A549 (cell line): Measurements from ENCODE around the gene CELF5. TPM values are rescaled to one million over a fixed set of nuclear protein-coding genes. Genes with fewer than 3 reads are reported as not detected.
A peak's percentile ranks its signal among the peaks of the same experiment; 100 is the strongest.
"Not testable (repeated sequence)": the region's sequence is repeated elsewhere in the genome, so short reads cannot be mapped to it uniquely, and the experiment has no call there.

Source experiments
- ATAC-seq, 2 experiments: fragments of 200-7000 bp in 1 of 2; fragments of >200 bp in 1 of 2; cut with Nextera tagmentation in 1 of 2; cut with Tn5 transposase in 1 of 2; 3 replicates each; pipeline versions ENCODE4 v1.8.0 to v1.9.1; 2018 to 2020; ENCODE audit warnings: mild to moderate bottlenecking in 1 of 2, moderate library complexity in 1 of 2
- CTCF ChIA-PET: fragments of 300-600 bp; sonication (Branson Sonifier 250); formaldehyde crosslinking; extraction: SDS; loops from one replicate; lab custom pipeline; 2021; ENCODE audit warnings: antibody characterized with exemption, inconsistent platforms; lab: Yijun Ruan, JAX
- POLR2A ChIA-PET: fragments of 350-600 bp; formaldehyde crosslinking; extraction: SDS; loops from one replicate; lab custom pipeline; 2021; ENCODE audit warnings: antibody characterized with exemption, inconsistent platforms; lab: Yijun Ruan, JAX
- DNase-seq, 2 experiments: peaks; one replicate each; pipeline versions ENCODE4 v3.0.0 to v3.0.0-alpha.2; 2011 to 2016; ENCODE audit warnings: low read depth in 1 of 2, low spot score in 1 of 2
- FAIRE-seq: peaks from 2 replicates; lab custom pipeline; 2011; peaks lifted over from hg19 to GRCh38; lab: Jason Lieb, UNC
- H3K27ac ChIP-seq, 2 experiments: fragments of >200 bp; sonication (Bioruptor Twin); formaldehyde crosslinking; 3 replicates each; pipeline ENCODE4 v1.5.1; 2016 to 2017
- H3K4me1 ChIP-seq: fragments of >200 bp; sonication (Bioruptor Twin); formaldehyde crosslinking; 3 replicates; pipeline ENCODE4 v1.6.1; 2016
- H3K4me2 ChIP-seq: fragments of >200 bp; sonication (Bioruptor Twin); formaldehyde crosslinking; 3 replicates; pipeline ENCODE4 v1.6.1; 2016
- H3K4me3 ChIP-seq: fragments of >200 bp; sonication (Bioruptor Twin); formaldehyde crosslinking; 3 replicates; pipeline ENCODE4 v1.5.1; 2016
- H3K9me3 ChIP-seq: fragments of >200 bp; sonication (Bioruptor Twin); formaldehyde crosslinking; 3 replicates; pipeline ENCODE4 v1.6.1; 2016
- ATOH8 ChIP-seq: fragments of 250-450 bp; sonication (Bioruptor Pico); IDR thresholded peaks from 2 replicates; pipeline ENCODE4 v1.5.0; 2020; ENCODE audit warnings: low read depth, mild to moderate bottlenecking, moderate library complexity
- BHLHE40 ChIP-seq: IDR thresholded peaks from 2 replicates; pipeline ENCODE4 v1.6.1; 2012; ENCODE audit warnings: low read depth, low read length, inconsistent platforms
- CBX2 ChIP-seq: fragments of 200-600 bp; sonication (generic); IDR thresholded peaks from 2 replicates; pipeline ENCODE4 v1.6.1; 2016; ENCODE audit warnings: low read depth, mild to moderate bottlenecking, borderline replicate concordance
- CEBPB ChIP-seq, 2 experiments: fragments of >200 bp in 1 of 2; sonication (Bioruptor Twin) in 1 of 2; formaldehyde crosslinking in 1 of 2; IDR thresholded peaks; 2 replicates each; pipeline ENCODE4 v1.6.1; 2012 to 2016
- EHMT2 ChIP-seq: fragments of 200-600 bp; sonication (generic); IDR thresholded peaks from 2 replicates; pipeline ENCODE4 v1.6.1; 2016; ENCODE audit warnings: antibody characterized with exemption, low read depth, mild to moderate bottlenecking, moderate library complexity
- EP300 ChIP-seq, 2 experiments: fragments of >200 bp; sonication (Bioruptor Twin); formaldehyde crosslinking; IDR thresholded peaks; 2 replicates in 1 of 2; 3 replicates in 1 of 2; pipeline ENCODE4 v1.6.1; 2016 to 2017
- FOSB ChIP-seq: fragments of 250-450 bp; sonication (Bioruptor Pico); IDR thresholded peaks from 2 replicates; pipeline ENCODE4 v1.5.0; 2020; ENCODE audit warnings: mild to moderate bottlenecking, moderate library complexity
- GATA3 ChIP-seq: IDR thresholded peaks from 2 replicates; pipeline ENCODE4 v1.6.1; 2012; ENCODE audit warnings: borderline replicate concordance
- HOXB5 ChIP-seq: fragments of 250-450 bp; sonication (Bioruptor Pico); IDR thresholded peaks from 2 replicates; pipeline ENCODE4 v1.5.0; 2020; ENCODE audit warnings: mild to moderate bottlenecking, moderate library complexity
- JUNB ChIP-seq: fragments of >200 bp; sonication (Bioruptor Twin); formaldehyde crosslinking; IDR thresholded peaks from 2 replicates; pipeline ENCODE4 v1.6.1; 2016
- MAFK ChIP-seq: fragments of 450-650 bp; IDR thresholded peaks from 2 replicates; pipeline ENCODE4 v1.6.1; 2014; ENCODE audit not compliant: partially characterized antibody
- PHF8 ChIP-seq: fragments of 200-600 bp; sonication (generic); IDR thresholded peaks from 2 replicates; pipeline ENCODE4 v1.6.1; 2016; ENCODE audit warnings: low read depth, mild to moderate bottlenecking, antibody characterized with exemption, moderate library complexity, borderline replicate concordance
- POLR2AphosphoS2 ChIP-seq: conservative IDR thresholded peaks from 2 replicates; pipeline ENCODE4 v1.6.1; 2012; ENCODE audit warnings: low read length, improper control_type of control experiment, inconsistent platforms
- RAD21 ChIP-seq, 2 experiments: fragments of >200 bp in 1 of 2; sonication (Bioruptor Twin) in 1 of 2; formaldehyde crosslinking in 1 of 2; IDR thresholded peaks in 1 of 2; conservative IDR thresholded peaks in 1 of 2; 2 replicates in 1 of 2; 3 replicates in 1 of 2; pipeline ENCODE4 v1.6.1; 2012 to 2018; ENCODE audit warnings: inconsistent platforms in 1 of 2
- RCOR1 ChIP-seq: fragments of 150-350 bp; IDR thresholded peaks from 2 replicates; pipeline ENCODE4 v1.6.1; 2014; ENCODE audit warnings: antibody characterized with exemption, low read length, low read depth
- SMC3 ChIP-seq: fragments of >200 bp; sonication (Bioruptor Twin); formaldehyde crosslinking; IDR thresholded peaks from 3 replicates; pipeline ENCODE4 v1.6.1; 2018; ENCODE audit warnings: inconsistent platforms
- TFCP2L1 ChIP-seq: fragments of 250-450 bp; sonication (Bioruptor Pico); IDR thresholded peaks from 2 replicates; pipeline ENCODE4 v1.5.0; 2021; ENCODE audit warnings: mild to moderate bottlenecking
- WGBS: methylation state at CpG from one replicate; pipeline ENCODE4 v1.1.6; 2017; ENCODE audit errors: missing lambda C conversion rate; 5-methylcytosine and 5-hydroxymethylcytosine counted together
- polyA plus RNA-seq, 4 experiments: library from polyadenylated mRNA; depleted of rRNA in 3 of 4; stranded (reverse); fragments of >200 nt; fragmentation: RNase III in 1 of 4; extraction: RNeasy Plus Mini Kit Qiagen cat#74134 plus additional on column Dnase treatment in 1 of 4; gene quantifications; 2 replicates in 3 of 4; 3 replicates in 1 of 4; pipeline ENCODE4 v1.2.3, GENCODE V29; 2011 to 2017
- TF ChIP-seq, protein P1 (sequence below): fragments of >200 bp; sonication (Bioruptor Twin); formaldehyde crosslinking; IDR thresholded peaks from 3 replicates; pipeline ENCODE4 v1.5.1; 2016

Gene CELF5
- polyA plus RNA-seq, 2 of the 4 experiments (the other 2 are of a cell fraction): 0.31 to 0.61 TPM

DNA sequence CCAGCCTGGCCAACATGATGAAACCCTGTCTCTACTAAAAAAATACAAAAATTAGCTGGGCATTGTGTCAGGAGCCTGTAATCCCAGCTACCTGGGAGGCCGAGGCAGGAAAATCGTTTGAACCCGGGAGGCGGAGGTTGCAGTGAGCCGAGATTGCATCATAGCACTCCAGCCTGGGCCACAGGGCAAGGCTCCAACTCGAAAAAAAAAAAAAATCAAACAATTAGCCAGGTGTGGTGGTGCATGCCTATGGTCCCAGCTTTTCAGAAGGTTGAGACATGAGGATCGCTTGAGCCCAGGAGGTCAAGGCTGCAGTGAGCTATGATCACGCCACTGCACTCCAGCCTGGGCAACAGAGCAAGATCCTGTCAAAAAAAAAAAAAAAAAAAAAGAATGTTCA, 76.1 kb downstream of the CELF5 start:
- ATAC-seq, H3K4me1 ChIP-seq, DNase-seq, H3K4me3 ChIP-seq, POLR2A ChIA-PET, FAIRE-seq: not testable (repeated sequence)
- WGBS: 23% methylated on average over 8 of the region's 8 CpGs
- H3K27ac ChIP-seq: peak overlapping the region in 1 of 2 experiments; percentile 48; a peak in 1 of 6 replicates
- peak; percentile 36 to 58; a peak in 3 of 4 replicates for TF ChIP-seq CEBPB (IDR thresholded peaks at IDR 0.05)
- CTCF ChIA-PET: interaction anchor here (0.6 to 1.3 kb wide), 3 partner anchors 15 to 197 kb away, joined by 3 read pairs; no protein-coding TSS in a partner anchor
- peak overlapping the region; percentile 30; the same call in 2 of the 3 replicates for H3K4me2 ChIP-seq
- peaks cover 12% of the 10 kb centered on the region for H3K9me3 ChIP-seq

GRCh38 chr19:3302755-3303154, 78.3 kb downstream of the CELF5 start:
- no peak for ATAC-seq
- ChIA-PET POLR2A (no interaction called here), CTCF (interaction anchor here (1.0 to 1.4 kb wide), 2 partner anchors 170 to 182 kb away, joined by 3 to 5 read pairs; no protein-coding TSS in a partner anchor)
- FAIRE-seq: no peak
- Histone ChIP-seq H3K27ac (no peak overlapping the region), H3K9me3 (peaks cover 12% of the 10 kb centered on the region), H3K4me3 (no peak overlapping the region), H3K4me2 (no peak overlapping the region), H3K4me1 (0 out of 3 replicates have a peak, but pooled peaks cover 3% of the 10 kb centered on the region)
- no peak for TF ChIP-seq JUNB
- TF ChIP-seq EP300 (IDR thresholded peaks at IDR 0.05): no peak
- 0% methylated on average over 3 of the region's 3 CpGs for WGBS
- DNase-seq: peak in 1 of 2 experiments; percentile 68

- POLR2A ChIA-PET: no interaction called here
- H3K9me3 ChIP-seq: peaks cover 12% of the 10 kb centered on the region
- peak; percentile 54 for TF ChIP-seq SMC3
- TF ChIP-seq PHF8: no peak
- TF ChIP-seq, protein P1, sequence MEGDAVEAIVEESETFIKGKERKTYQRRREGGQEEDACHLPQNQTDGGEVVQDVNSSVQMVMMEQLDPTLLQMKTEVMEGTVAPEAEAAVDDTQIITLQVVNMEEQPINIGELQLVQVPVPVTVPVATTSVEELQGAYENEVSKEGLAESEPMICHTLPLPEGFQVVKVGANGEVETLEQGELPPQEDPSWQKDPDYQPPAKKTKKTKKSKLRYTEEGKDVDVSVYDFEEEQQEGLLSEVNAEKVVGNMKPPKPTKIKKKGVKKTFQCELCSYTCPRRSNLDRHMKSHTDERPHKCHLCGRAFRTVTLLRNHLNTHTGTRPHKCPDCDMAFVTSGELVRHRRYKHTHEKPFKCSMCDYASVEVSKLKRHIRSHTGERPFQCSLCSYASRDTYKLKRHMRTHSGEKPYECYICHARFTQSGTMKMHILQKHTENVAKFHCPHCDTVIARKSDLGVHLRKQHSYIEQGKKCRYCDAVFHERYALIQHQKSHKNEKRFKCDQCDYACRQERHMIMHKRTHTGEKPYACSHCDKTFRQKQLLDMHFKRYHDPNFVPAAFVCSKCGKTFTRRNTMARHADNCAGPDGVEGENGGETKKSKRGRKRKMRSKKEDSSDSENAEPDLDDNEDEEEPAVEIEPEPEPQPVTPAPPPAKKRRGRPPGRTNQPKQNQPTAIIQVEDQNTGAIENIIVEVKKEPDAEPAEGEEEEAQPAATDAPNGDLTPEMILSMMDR: peak; percentile 72
- TF ChIP-seq RAD21 (conservative IDR thresholded peaks at IDR 0.05 in 1 of 2, IDR thresholded peaks at IDR 0.05 in 1 of 2): peak; percentile 79 to 81
- TF ChIP-seq, all 56 proteins: peak for 3
- 2% methylated on average over 17 of the region's 22 CpGs for WGBS
- Histone ChIP-seq H3K4me1 (0 out of 3 replicates have a peak, but pooled peaks cover 3% of the 10 kb centered on the region), H3K27ac (peak overlapping the region; percentile 42 to 59; a peak in 3 of 6 replicates), H3K4me3 (no peak overlapping the region), H3K4me2 (peak overlapping the region; percentile 70)
- ATAC-seq: peak; percentile 54 to 75; a peak in 4 of 6 replicates
- peak; percentile 62 to 72 for DNase-seq
- CTCF ChIA-PET: interaction anchor here (0.6 to 4.2 kb wide), 38 partner anchors 8 to 412 kb away, joined by 3 to 39 read pairs (median 4); partner anchors contain the start of gene SMIM44
- no peak for FAIRE-seq
Observed at GRCh38 chr19:3304871-3305423, 80.5 kb downstream of the CELF5 start.

DNA sequence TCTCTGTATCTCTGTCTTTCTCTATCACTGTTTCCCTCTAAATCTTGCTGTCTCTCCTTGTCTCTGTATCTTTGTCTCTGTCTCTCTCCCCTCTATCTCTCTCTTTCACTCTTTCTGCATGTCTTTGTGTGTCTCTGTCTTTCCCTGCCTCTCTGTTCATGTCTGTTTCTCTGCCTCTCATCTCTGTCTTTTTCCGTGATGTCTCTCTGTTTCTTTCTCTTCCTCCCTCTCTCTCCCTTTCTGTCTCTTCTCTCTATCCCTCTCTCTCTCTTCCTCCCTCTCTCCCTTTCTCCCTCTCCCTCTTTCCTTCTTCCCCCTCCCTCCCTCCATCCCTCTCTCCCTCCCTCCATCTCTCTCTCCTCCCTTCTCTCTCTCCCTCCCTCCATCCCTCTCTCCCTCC, 85.3 kb downstream of the CELF5 start:
- CTCF ChIA-PET: interaction anchor here (0.6 kb wide), 1 partner anchor 207 kb away, joined by 3 read pairs; no protein-coding TSS in a partner anchor
- 25% methylated on average over 1 of the region's 1 CpG for WGBS
- Histone ChIP-seq H3K4me1 (no peaks in the 10 kb centered on the region), H3K9me3 (no peaks in the 10 kb centered on the region), H3K27ac (no peak overlapping the region)
- DNase-seq: no peak
- TF ChIP-seq CBX2: no peak
- TF ChIP-seq POLR2AphosphoS2: no peak
- TF ChIP-seq FOSB (CRISPR knock-in tag): no peak
- no peak for TF ChIP-seq PHF8
- TF ChIP-seq, all 56 proteins: peak for 0
- FAIRE-seq (no peak), ATAC-seq (no peak)
- Histone ChIP-seq H3K4me3 (no peak overlapping the region), H3K4me2 (no peak overlapping the region)
- POLR2A ChIA-PET: no interaction called here

GRCh38 chr19:3310280-3310679, 85.8 kb downstream of the CELF5 start:
- ChIA-PET POLR2A (no interaction called here), CTCF (no interaction called here)
- WGBS: 13% methylated on average over 1 of the region's 1 CpG
- no peaks in the 10 kb centered on the region for H3K4me1 ChIP-seq
- no peak overlapping the region for H3K4me2 ChIP-seq
- no peak overlapping the region for H3K4me3 ChIP-seq
- no peaks in the 10 kb centered on the region for H3K9me3 ChIP-seq
- DNase-seq (no peak), FAIRE-seq (no peak), ATAC-seq (no peak)
- no peak overlapping the region for H3K27ac ChIP-seq
- TF ChIP-seq RCOR1 (no peak), MAFK (no peak), BHLHE40 (no peak), ATOH8 (CRISPR knock-in tag) (no peak), EHMT2 (no peak), GATA3 (no peak), POLR2AphosphoS2 (no peak), RAD21 (conservative IDR thresholded peaks at IDR 0.05 in 1 of 2, IDR thresholded peaks at IDR 0.05 in 1 of 2) (no peak), SMC3 (no peak), HOXB5 (CRISPR knock-in tag) (no peak), TFCP2L1 (CRISPR knock-in tag) (no peak), CBX2 (no peak)
- TF ChIP-seq, protein P1: no peak
